Right lobe of liver (tissue), 4 donors: ENCODE data around the gene ANKRD55.

Source experiments
- CTCF ChIP-seq, 4 donors: fragments of 200-600 bp in 3 of 4; fragments of 450-650 bp in 1 of 4; IDR thresholded peaks; one replicate each; pipeline versions ENCODE4 v1.5.1 to v1.8.0; 2016 to 2022; ENCODE audit warnings: antibody characterized with exemption in 4 of 4, mild to moderate bottlenecking in 2 of 4
- POLR2A ChIP-seq: fragments of 450-650 bp; IDR thresholded peaks from one replicate; pipeline ENCODE4 v1.6.1; 2017; ENCODE audit warnings: antibody characterized with exemption, mild to moderate bottlenecking
- donor health status: DM: no; HTN: no; CAD: no.
- donor health status: DM: no; HTN: no; CAD: no.
- donor health status: DM: no; HTN: yes; CAD: no.

GRCh38 chr5:56211298-56211865 lies 21.7 kb downstream of the ANKRD55 start:
- no peak for TF ChIP-seq CTCF (IDR thresholded peaks at IDR 0.05)
- no peak for TF ChIP-seq POLR2A
